Hair follicle dermal papilla cell (primary cell): ENCODE measurements around the gene GJE1. TPM values are rescaled to one million over a fixed set of nuclear protein-coding genes. Genes with fewer than 3 reads are reported as not detected.

ENCODE experiments used
- total RNA-seq: library from RNA; depleted of rRNA; stranded (reverse); fragments of >200 nt; gene quantifications from 2 replicates; pipeline ENCODE4 v1.2.3, GENCODE V29; 2012

Gene GJE1
- total RNA-seq = not detected in 2 replicates

GRCh38 chr6:142132625-142133024 lies at the start of gene GJE1:
Gene GJE1 (plus strand): TSS chr6:142132925. CDS start chr6:142133159, 234 bp downstream.

GRCh38 chr6:142146828-142147662 lies 14.3 kb downstream of the GJE1 start, which contains the start of the genes NMBR and VTA1:
Gene NMBR (minus strand): TSS chr6:142147122. CDS start chr6:142088658, 58,464 bp downstream.
Gene VTA1 (plus strand): TSS chr6:142147263. CDS start chr6:142147288, 25 bp downstream.

Other genes with a start within 250 kb of the GJE1 start
- not detected in 2 replicates for gene NMBR, start 14.2 kb downstream of the GJE1 start, total RNA-seq
- gene VTA1, start 14.3 kb downstream of the GJE1 start, total RNA-seq = 69.0 and 69.4 TPM in 2 replicates
- 0.32 and 0.36 TPM in 2 replicates for gene ADGRG6, start 169.1 kb downstream of the GJE1 start, total RNA-seq